MCF 10A (cell line): ENCODE results near the gene IFT25. TPM values are rescaled to one million over a fixed set of nuclear protein-coding genes. Genes with fewer than 3 reads are reported as not detected.

Experiments
- BruUV-seq: library from RNA; stranded (reverse); fragments of 400-500 nt; replicated peaks from 2 replicates; lab custom pipeline; 2021; lab: Mats Ljungman, UMichigan
- CTCF ChIA-PET: fragments of 300-600 bp; sonication (Branson Sonifier 250); formaldehyde crosslinking; extraction: SDS; loops from one replicate; lab custom pipeline; 2021; ENCODE audit warnings: antibody characterized with exemption, inconsistent platforms; lab: Yijun Ruan, JAX
- POLR2A ChIA-PET: fragments of 300-600, 350-650 bp; sonication (Branson Sonifier 250); formaldehyde crosslinking; extraction: SDS; loops from one replicate; lab custom pipeline; 2020; ENCODE audit warnings: antibody characterized with exemption, inconsistent platforms; lab: Yijun Ruan, JAX
- DNase-seq: peaks from one replicate; pipeline ENCODE4 v3.0.0-alpha.2; 2018; ENCODE audit not compliant: unreplicated experiment
- H3K27ac Mint-ChIP-seq: one replicate; pipeline ENCODE4 v1.8.0; 2022; ENCODE audit warnings: mild to moderate bottlenecking, low read depth, mixed read lengths; ENCODE audit not compliant: unreplicated experiment
- H3K27me3 Mint-ChIP-seq: one replicate; pipeline ENCODE4 v1.8.0; 2022; ENCODE audit warnings: mixed read lengths; ENCODE audit not compliant: insufficient read depth, unreplicated experiment
- H3K36me3 Mint-ChIP-seq: one replicate; pipeline ENCODE4 v1.8.0; 2022; ENCODE audit warnings: mild to moderate bottlenecking, moderate library complexity, mixed read lengths; ENCODE audit not compliant: insufficient read depth, unreplicated experiment
- H3K4me1 Mint-ChIP-seq: one replicate; pipeline ENCODE4 v1.8.0; 2022; ENCODE audit warnings: mixed read lengths; ENCODE audit not compliant: insufficient read depth, unreplicated experiment
- H3K4me3 Mint-ChIP-seq: one replicate; pipeline ENCODE4 v1.8.0; 2022; ENCODE audit warnings: mild to moderate bottlenecking, moderate library complexity, mixed read lengths; ENCODE audit not compliant: unreplicated experiment
- H3K9me3 Mint-ChIP-seq: one replicate; pipeline ENCODE4 v1.8.0; 2022; ENCODE audit warnings: mixed read lengths; ENCODE audit not compliant: unreplicated experiment
- intact Hi-C: fragments of 100-400 bp; cut with micrococcal nuclease; formaldehyde crosslinking; loops from 2 replicates; pipeline ENCODE4 v1.14.1; 2022
- total RNA-seq: library from RNA; stranded (reverse); gene quantifications from 2 replicates; pipeline ENCODE4 v1.2.3, GENCODE V29; 2022
- TF ChIP-seq, protein P1 (sequence below): fragments of 200-600 bp; IDR thresholded peaks from one replicate; pipeline ENCODE4 v1.8.0; 2022; ENCODE audit warnings: antibody characterized with exemption, mild to moderate bottlenecking; ENCODE audit not compliant: unreplicated experiment

Gene IFT25
- total RNA-seq, 1 experiment from 2014 or later, result 22.3 TPM

DNA sequence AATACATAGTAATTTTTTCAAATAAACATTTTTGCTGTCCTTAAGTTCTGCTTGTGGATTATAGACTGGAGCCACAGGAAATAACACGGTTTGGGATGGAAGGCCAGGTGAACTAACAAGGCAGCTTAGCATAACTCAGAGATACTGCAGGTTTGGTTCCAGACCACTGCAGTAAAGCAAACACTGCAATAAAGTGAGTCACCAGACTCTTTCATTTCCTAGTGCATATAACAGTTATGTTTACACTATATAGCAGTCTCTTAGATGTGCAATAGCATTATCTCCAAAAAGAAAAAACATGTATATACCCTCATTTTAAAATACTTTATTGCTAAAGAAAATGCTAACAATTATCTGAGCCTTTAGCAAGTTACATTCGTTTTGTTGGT is 22.6 kb upstream of the IFT25 start:
- Mint-ChIP-seq H3K27ac (no peak overlapping the region), H3K4me1 (peaks cover 9% of the 10 kb centered on the region), H3K4me3 (no peak overlapping the region), H3K36me3 (peaks cover 71% of the 10 kb centered on the region), H3K27me3 (no peaks in the 10 kb centered on the region), H3K9me3 (no peaks in the 10 kb centered on the region)
- TF ChIP-seq, protein P1, sequence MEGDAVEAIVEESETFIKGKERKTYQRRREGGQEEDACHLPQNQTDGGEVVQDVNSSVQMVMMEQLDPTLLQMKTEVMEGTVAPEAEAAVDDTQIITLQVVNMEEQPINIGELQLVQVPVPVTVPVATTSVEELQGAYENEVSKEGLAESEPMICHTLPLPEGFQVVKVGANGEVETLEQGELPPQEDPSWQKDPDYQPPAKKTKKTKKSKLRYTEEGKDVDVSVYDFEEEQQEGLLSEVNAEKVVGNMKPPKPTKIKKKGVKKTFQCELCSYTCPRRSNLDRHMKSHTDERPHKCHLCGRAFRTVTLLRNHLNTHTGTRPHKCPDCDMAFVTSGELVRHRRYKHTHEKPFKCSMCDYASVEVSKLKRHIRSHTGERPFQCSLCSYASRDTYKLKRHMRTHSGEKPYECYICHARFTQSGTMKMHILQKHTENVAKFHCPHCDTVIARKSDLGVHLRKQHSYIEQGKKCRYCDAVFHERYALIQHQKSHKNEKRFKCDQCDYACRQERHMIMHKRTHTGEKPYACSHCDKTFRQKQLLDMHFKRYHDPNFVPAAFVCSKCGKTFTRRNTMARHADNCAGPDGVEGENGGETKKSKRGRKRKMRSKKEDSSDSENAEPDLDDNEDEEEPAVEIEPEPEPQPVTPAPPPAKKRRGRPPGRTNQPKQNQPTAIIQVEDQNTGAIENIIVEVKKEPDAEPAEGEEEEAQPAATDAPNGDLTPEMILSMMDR, result no peak
- DNase-seq, result no peak
- BruUV-seq, result no TSS peak
- POLR2A ChIA-PET, result no interaction called here
- intact Hi-C loops, result no loop called here
- CTCF ChIA-PET, result interaction anchor here (0.7 kb wide), 1 partner anchor 9 kb away, joined by 3 read pairs; no protein-coding TSS in a partner anchor

DNA sequence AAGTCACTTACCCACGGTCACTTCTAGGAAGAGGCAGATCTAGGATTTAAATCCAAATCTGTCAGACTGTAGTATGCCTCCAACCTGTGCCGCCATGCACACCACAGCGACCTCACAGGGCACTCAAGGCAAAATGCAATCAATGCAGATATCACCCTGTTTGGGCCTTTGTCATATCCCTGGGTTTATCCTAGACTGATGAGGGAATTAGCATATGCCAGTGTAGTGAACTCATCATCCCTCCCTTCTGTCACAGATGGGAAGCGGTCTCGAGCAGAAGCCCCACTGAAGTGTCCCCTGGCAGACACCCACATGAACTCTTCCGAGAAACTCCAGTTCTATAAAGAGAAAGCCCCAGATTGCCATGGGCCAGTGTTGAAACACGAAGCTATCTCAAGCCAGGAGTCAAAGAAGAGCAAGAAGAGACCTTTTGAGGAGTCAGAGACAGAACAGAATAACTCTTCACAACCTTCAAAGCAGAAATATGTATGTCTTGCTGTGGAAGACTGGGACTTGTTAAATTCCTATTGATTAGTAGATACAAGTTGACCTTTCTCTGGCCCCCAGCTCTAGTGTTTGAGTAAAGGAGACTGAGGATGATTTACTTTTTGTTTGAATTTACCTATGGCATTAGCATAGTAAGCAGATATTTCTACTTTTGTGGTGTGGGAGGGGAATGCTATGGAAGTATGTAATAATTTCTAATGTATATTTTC is 22.1 kb upstream of the IFT25 start:
- intact Hi-C loops, result no loop called here
- no peak for DNase-seq
- Mint-ChIP-seq H3K36me3 (peaks cover 77% of the 10 kb centered on the region), H3K27ac (no peak overlapping the region), H3K4me3 (no peak overlapping the region), H3K4me1 (peaks cover 9% of the 10 kb centered on the region), H3K27me3 (no peaks in the 10 kb centered on the region), H3K9me3 (no peaks in the 10 kb centered on the region)
- POLR2A ChIA-PET, result no interaction called here
- CTCF ChIA-PET, result interaction anchor here (0.7 kb wide), 1 partner anchor 8 kb away, joined by 3 read pairs; no protein-coding TSS in a partner anchor
- TF ChIP-seq, protein P1, result no peak
- BruUV-seq, result no TSS peak

DNA sequence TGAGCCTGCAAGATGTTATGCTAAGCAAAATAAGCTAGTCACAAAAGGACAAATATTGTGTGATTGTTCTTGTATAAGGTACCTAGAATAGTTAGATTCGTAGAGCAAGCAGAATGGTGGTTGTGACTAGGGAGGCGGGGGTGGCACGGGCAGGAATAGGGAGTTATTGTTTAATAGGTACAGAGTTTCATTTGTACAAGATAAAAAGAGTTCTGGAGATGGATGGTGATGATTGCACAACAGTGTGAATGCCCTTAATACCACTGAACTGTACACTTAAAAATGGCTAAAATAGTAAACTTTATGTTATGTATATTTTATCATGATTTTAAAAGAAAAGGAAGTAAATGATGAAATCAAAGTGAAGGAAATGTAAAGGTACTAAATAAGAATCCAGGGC is 21.3 kb upstream of the IFT25 start:
- TF ChIP-seq, protein P1, result no peak
- Mint-ChIP-seq H3K4me1 (peaks cover 9% of the 10 kb centered on the region), H3K4me3 (no peak overlapping the region), H3K27me3 (no peaks in the 10 kb centered on the region), H3K9me3 (no peaks in the 10 kb centered on the region), H3K36me3 (peaks cover 79% of the 10 kb centered on the region), H3K27ac (no peak overlapping the region)
- ChIA-PET POLR2A (no interaction called here), CTCF (interaction anchor here (0.8 to 1.3 kb wide), 2 partner anchors 85 to 90 kb away, joined by 3 to 4 read pairs; no protein-coding TSS in a partner anchor)
- no peak for DNase-seq
- BruUV-seq, result no TSS peak
- intact Hi-C loops, result no loop called here

DNA sequence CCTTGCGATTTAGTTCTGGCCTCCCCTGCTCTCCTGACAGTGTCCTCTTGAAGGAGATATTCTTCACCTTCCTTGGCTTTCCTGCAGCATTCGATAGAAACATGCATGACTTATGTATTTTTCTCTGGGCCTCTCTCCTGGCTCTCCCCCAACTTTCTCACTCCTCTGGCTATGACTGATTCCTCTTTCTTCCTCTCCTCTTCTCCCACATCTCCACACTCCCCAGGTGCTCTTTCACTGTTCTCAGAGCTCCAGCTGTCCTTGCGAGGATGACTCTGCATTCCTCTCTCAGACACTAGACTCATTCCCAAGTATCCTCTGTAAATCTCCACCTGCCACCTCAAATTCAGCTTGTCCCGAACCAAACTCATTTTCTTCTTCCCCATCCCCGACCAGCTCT is 18.6 kb upstream of the IFT25 start:
- no peak for DNase-seq
- no peak overlapping the region for H3K27ac Mint-ChIP-seq
- ChIA-PET CTCF (no interaction called here), POLR2A (no interaction called here)
- no peaks in the 10 kb centered on the region for H3K9me3 Mint-ChIP-seq
- H3K4me1 Mint-ChIP-seq, result peaks cover 9% of the 10 kb centered on the region
- H3K36me3 Mint-ChIP-seq, result peaks cover 79% of the 10 kb centered on the region
- TF ChIP-seq, protein P1, result no peak
- BruUV-seq, result no TSS peak
- no peak overlapping the region for H3K4me3 Mint-ChIP-seq
- H3K27me3 Mint-ChIP-seq, result no peaks in the 10 kb centered on the region
- intact Hi-C loops, result no loop called here
